ENCODE data around the gene KSR1.

DNA sequence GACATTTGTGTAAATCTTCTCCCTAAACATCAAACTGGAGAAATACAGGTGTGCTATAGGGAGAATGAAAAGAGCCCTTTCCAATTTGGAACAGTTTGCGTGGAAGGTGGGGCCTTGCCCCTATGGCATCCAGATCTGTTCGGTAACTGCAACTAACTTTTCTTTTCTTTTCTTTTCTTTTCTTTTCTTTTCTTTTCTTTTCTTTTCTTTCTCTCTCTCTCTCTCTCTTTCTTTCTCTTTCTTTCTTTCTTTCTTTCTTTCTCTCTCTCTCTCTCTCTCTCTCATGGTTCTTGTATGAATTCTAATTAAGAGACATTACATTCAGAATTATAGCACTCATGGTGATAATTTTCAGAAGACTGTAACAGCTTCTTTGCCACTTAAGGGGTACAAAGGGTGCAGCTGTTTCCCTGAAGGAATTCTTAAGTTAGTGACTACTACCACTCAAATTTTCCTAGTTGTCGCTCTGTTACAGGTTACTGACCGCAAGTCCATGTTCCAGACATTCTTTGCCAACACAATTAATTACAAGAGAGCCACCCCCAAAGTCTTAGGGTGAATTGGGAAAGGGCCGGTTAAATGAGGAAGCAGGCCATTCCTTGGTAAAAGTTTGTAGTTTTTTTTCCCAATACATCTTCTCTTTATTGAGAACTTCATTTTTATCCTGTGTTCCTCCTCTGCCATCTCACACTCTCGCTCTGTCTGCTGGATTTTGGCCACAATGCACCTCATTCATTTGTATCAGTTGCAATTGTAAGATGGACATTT, 69.8 kb downstream of the KSR1 start:
- TF ChIP-seq, protein P1, sequence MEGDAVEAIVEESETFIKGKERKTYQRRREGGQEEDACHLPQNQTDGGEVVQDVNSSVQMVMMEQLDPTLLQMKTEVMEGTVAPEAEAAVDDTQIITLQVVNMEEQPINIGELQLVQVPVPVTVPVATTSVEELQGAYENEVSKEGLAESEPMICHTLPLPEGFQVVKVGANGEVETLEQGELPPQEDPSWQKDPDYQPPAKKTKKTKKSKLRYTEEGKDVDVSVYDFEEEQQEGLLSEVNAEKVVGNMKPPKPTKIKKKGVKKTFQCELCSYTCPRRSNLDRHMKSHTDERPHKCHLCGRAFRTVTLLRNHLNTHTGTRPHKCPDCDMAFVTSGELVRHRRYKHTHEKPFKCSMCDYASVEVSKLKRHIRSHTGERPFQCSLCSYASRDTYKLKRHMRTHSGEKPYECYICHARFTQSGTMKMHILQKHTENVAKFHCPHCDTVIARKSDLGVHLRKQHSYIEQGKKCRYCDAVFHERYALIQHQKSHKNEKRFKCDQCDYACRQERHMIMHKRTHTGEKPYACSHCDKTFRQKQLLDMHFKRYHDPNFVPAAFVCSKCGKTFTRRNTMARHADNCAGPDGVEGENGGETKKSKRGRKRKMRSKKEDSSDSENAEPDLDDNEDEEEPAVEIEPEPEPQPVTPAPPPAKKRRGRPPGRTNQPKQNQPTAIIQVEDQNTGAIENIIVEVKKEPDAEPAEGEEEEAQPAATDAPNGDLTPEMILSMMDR (IDR thresholded peaks at IDR 0.05 in 4 of 5, conservative IDR thresholded peaks at IDR 0.05 in 1 of 5), result no peak
- TF ChIP-seq POLR2A (IDR thresholded peaks at IDR 0.05), result no peak

Measured in gastrocnemius medialis (tissue), 4 donors.